Measurements from ENCODE around the gene ADTRP.
A peak's percentile ranks its signal among the peaks of the same experiment; 100 is the strongest.

Gene ADTRP

DNA sequence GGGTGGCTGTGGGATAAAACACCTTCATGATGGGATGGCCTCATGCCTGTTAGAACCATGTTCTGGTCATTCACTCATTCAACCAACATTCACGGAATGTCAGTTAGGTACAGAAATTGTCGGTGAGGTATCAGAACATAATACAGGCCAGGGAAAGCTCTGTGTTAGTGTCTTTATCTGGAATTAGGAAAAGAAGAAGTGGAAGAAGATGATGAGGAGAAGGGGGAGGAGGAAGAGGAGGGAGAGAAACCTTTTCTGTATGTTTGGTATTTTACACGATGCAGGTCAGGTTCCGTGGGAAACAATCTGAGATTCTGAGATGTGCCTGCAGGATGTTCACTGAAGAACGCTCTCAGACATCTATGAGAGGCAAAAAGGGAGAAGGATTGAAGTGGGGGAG lies 5.6 kb downstream of the ADTRP start:
- DNase-seq (ENCODE audit: low read depth) = no peak

DNA sequence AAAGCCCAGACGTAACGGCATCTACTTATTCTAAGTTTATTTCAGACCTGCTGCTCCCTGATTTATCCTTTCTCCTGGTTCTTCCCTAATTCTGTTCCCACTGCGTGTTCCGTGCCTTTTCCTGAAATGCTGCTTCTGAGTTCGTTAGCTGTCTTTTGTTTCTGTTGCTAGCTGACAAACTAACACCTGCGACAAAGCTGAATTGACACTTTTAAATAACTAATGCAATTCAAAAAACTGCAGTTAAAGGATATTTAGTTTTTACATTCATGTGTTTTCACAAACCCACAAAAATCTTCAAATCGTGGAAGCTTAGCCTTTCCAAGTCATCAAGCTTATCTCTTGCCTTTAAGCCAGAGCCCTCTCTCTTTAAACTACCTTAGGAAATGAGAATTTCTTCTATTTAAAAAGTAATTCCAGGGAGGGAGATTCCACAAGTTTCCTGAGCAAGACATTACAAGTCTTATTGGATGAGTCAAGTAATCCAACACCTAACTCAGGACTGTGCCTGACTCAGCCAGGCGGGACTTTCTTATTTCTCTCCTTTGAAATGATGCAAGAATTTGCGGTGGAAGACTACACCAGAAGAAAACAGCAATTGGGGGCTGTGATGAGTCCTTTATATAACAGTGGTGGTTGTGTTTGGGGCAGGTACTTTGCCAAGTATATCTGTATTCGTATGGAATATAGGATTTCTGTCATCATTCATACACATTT lies 6.3 kb downstream of the ADTRP start:
- peak; percentile 85 for DNase-seq (ENCODE audit: low read depth)

DNA sequence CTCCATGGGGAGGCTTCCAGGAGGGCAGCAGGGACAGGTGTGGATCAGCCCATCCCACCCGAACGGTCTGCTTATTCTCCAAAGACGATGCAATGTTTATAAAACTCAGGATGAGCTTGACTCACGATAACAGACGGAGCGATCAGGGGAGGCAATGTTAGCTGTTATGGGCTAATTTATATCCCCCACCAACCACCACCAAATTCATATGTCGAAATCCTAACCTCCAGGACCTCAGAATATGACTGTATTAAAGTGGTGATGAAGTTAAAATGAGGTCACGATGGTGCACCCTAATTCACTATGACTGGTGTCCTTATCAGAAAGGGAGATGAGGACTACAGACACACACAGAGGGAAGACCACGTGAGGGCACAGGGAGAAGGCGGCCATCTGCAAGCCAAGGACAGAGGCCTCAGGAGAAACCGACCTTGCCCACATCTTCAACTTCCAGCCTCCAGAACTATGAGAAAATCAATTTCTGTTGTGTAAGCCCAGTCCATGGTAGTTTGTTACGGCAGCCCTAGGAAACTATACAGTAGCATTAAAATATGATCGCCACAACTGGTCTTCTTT lies 7.0 kb downstream of the ADTRP start:
- DNase-seq (ENCODE audit: low read depth) = no peak

DNA sequence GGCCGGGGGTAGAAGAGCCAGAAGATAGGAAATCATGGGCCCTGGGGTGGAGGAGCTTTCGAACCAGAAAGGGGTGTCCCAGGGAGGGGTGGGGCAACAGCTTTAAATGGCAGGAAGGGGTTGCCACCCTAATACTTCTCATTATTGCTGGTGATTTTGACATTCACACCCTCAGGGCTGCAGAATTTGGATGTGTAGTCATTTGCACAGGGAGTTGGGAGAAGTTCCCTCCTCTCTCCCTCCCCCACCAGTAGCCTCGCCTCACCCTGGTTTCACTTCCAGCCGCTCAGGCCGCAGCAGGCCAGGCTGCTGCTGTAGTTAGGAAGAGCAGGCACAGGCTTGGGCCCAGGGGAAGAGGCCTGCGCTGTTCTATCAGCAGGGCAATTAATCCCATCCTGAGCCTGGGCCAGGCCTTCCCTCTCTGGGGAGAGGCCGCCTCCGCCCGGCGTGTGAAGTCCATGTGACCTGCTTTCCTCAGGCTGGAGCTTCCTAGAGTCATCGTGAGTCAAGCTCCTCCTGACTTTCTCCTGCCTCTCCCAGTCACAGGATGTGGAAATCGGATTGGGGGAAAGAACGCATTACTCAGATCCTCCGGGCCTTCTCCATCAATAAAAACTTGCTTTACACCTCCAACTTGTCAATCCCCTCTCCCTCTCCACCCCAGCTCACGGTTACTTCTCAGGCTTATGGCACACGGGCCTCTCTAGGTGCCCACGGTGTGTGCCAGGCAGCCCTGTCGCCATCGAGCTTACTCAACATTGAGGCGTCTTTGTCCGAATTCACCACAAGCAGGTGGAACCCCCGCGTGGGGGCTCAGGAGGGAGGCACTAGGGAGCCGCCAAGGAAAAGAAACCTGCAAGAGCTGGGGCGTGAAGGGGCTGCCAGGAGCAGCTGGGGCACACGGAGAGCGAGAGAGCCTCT lies 7.8 kb downstream of the ADTRP start:
- DNase-seq (ENCODE audit: low read depth) = peak; percentile 98

DNA sequence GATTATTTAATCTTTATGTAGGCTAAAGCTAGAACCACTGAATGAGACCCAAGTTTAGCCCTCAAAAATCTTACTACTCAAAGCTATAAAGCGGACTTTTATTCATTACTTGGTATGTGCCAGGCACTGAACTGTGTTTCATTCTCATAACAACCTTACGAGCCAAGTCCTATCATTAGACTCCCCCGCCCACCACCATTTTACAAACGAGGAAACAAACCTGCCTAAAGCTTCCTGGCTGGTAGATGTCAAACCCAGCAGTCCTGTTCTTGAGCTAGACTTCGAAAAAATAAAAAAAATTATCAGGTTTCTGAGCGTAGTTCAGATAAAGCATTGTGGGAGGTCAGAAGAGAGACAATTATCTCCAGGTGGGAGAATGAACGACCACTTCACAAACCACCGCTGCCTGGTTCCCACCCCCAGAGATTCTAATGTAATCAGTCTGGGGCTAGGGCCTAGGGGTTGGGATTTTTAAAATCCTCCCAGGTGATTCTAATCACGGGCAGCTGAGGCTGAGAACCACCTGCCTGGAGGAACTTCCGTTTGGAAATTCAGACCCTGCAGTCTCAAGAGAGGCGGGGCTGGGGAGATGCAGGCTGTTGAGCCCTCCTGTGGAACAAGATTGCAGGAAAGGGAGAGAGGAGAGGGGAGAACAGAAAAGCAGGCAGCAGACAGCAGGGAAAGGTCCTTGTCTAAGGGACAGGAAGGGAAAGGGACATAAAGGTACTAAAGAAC lies 8.6 kb downstream of the ADTRP start:
- DNase-seq (ENCODE audit: low read depth) = no peak

DNA sequence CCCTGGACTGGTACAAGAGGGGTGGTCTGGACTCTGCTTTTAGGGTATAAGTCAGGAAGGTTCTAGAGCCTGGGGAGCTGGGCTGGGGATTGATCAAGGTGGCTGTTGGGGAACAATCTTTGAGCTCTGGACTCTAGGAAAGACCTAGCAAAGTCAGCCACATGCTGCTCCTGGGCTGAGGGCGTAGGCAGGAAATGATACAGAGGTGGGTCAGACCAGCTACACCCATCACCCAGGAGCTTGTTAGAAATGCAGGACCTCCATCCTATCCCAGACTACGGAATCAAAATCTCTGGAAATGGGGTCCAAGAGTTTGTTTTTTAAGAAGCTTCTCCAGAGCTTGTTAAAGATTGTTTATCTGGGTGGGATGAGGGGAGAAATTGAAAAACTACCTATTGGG lies 9.4 kb downstream of the ADTRP start:
- no peak for DNase-seq (ENCODE audit: low read depth)

DNA sequence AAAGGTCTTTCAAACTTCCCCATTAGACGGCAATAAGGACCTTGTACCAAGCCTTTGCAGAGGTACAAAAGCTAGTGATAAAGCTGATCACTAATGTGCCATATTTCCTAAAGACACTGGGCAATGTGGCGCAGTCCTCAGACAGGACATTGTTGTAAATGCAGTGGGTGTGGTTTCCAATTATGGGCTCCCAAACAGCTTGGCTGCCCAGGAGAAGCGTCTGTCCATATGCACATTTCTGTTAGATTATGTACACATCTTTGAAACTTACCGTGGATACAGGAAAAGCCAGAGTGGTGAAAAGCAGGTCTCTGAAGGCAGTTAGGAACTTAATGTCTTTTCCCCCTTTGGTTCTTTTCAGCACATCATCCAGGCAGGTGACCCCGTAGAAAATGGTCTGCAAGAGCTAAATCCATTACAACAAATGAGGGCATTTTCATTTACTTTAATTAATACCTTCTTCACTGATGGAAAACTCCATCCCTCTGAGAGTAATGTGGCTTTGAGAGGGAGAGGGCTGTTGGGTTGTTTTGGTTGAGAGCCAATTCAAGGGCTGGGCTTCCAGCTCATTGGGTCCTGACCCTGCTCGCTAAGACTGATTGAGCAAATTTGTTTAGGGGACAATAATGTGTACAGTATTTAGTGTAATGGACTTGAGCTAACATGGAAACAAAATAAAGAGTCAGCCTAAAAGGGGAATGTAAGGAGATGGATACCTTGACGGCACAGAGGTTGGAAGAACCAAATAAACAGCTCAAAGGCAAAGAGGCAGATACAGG lies 10.4 kb downstream of the ADTRP start:
- DNase-seq (ENCODE audit: low read depth) = no peak

DNA sequence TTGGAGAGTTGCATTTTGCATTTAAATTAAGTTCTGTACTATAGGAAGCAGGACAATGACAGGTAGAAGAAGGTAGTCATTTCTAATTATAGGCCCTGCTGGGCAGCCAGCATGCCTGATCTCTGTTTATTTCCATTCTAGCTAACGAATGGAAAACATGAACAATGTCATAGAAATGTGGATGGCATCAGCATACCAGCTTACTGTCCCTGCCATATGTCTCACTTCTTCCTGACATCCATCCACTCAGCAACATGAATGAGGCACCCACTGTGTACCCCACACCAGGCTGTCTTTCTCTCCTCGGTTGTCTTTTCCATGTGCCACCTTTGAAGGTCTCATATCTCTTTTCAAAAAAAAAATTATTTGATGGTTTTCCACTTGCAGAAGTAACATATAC lies 11.1 kb downstream of the ADTRP start:
- DNase-seq (ENCODE audit: low read depth) = no peak

DNA sequence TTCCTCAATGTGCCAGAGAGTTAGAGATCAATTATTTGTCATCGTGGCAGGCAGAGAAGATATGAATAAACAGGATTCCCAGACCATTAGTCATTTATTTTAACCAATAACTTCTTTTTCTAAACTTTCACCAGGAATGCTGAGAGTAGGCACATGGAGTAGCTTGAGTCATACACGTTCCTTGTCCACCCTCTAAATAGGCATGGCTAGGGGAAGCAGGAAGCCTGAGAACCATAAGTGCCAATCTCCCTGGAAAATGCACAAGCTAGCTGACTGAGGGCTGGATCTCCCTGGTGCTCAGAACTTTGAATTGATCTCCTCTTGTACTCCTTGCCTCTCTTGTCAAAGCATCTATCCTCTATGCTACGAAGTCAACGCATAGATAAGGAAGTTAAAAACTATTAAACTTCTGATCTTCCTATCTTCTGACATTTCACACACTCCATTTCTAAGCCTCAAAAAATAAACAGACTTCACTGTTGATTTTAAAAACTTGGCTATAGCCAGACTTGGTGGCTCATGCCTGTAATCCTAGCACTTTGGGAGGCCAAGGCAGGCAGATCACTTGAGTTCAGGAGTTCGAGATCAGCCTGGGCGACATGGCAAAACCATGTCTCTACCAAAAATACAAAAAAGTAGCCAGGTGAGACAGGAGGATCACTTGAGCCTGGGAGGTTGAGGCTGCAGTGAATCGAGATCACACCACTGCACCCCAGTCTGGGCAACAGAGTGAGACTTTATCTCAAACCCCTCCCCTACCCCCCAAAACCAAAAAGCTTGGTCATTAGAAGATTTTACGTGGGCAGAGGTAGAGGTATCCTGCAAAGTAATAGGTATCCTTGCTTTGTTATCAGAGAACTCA lies 11.8 kb downstream of the ADTRP start:
- peak; percentile 92 for DNase-seq (ENCODE audit: low read depth)

DNA sequence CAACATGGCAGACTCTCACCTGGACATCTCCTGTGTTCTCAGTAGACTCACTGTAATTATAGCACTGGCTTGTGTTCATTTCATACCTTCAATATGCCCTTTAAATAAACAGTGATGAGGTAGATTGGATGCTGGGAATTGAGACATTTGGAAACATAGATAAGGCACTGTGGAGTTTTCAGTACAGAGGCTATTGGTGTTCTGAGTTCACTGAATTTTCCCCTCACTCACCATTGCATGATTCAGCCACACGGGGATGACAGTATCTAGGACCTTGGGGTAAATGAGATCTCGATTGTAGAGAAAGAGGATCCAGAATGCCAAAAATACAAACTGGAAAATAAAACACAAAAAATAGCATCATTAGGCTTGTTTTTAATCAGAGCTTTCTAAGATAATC lies 12.6 kb downstream of the ADTRP start:
- DNase-seq (ENCODE audit: low read depth) = no peak

DNA sequence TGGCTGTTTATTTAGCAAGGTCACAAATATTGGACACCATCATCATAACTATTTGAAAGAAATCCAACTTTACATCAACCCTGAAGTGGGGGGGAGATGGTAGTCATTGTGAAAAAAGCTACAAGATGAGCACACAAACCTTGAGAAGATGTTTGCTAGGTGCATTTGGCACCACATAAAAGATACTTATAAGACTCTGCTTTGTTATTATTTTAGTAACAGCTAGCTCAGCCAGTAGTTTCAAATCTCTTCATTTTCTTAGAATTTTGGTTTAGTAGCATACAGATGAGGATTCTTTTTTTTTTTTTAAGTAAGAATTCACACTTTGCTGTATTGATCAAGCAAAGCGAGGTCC lies 14.4 kb downstream of the ADTRP start:
- no peak for DNase-seq (ENCODE audit: low read depth)

DNA sequence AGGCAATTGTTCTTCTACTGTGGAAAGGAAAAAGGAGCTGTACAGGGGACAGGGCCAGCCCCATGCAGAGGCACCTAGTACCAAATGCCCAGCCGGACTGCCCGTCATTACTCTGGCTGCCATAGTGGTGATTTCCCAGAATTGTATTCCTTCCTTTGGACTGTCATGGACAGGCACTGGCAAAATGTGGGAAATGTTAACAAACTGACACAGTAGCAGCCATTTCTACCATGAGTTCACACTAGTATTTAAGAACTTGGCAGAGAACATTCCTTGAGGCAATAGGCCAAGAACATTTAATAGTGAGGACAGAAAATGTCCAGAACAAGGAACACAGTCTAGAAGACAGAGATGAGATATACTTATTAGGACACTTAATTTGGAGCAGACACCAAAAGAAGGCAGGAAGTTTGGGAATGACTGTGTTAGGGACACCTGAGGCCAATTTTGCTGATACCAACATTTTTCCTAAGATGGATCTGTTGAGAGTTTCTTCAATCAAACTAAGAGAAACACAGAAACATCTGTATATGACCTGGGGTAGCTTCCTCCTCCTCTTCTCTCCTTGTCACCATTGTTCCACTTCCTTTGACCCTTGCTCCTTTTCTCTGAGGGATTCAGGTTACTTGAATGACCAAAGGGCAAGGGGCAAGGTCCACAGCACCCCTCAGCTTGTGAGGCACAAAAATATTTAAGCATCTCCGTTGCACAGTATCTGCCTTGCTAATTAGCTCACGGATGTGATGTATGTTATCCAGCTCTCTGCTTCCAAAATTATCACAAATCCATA lies 14.9 kb downstream of the ADTRP start:
- DNase-seq (ENCODE audit: low read depth) = no peak

DNA sequence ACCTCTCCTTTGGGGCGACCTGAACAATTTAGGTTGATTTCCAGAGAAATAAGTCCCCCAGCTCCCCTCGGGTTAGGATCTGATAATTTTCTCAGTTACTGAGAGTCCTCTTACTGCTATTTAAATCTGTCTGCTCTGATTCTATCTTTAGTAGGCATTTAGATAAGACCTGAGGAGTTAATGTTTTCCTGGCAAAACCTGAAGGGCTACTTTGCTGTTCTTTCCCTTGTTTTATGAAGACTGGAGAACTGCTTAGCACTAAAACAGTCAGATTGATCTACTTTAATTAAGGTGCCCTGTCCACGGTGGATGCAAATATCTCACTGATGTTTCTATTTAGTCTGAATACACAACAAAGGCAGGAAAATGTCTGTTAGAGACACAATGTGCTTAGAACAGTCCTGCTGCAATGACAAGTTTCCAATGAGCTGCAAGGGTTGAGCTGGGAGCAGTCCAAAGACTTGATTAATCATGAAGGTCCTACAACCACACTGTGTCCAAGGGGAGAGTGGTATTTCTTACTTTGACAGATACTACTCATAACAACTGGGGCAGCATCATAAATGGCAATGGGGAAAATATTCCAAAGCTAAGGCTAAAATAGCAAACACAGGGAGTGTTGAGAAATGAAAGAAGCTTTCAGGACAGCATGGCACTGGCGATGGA lies 15.7 kb downstream of the ADTRP start:
- DNase-seq (ENCODE audit: low read depth) = no peak

DNA sequence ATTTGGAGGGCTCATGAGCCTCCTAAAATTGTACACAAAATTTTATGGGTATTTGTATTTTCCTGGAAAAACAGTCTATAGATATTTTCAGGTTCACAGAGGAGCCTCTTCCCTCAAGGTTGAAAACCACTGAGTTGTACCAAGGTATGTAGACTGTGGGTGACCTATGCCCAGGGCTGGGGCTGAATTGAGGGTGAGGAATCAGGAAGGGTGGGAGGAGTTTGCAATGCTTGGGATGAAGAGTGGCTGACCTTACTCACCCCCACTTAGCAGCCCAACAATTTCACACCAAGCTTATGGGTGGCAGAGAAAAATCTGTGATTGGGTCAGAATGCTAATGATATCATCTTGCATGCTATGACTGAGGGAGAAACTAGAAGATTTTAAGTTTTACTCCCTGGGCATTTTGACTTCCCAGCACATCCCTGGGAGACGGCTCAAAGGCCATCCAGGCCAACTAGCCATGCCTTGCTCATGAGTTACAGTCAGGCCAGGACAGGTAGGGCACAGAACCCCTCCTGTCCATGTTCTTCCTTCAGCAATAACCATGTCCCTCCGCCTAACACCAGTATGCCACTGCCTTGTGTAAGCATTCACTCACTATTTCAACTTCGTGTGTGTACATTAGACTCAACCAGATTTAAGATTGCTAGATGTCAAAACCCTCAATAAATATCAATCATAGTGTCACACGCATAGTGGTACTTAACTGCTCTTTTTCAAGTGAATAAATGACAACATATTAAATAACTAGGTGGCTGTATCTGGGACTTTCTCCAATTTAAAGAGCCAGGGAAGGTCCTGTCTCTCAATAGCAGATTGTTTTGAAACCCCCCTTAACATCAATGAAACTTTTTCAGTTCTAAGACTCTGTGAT lies 16.6 kb downstream of the ADTRP start:
- DNase-seq (ENCODE audit: low read depth) = no peak

DNA sequence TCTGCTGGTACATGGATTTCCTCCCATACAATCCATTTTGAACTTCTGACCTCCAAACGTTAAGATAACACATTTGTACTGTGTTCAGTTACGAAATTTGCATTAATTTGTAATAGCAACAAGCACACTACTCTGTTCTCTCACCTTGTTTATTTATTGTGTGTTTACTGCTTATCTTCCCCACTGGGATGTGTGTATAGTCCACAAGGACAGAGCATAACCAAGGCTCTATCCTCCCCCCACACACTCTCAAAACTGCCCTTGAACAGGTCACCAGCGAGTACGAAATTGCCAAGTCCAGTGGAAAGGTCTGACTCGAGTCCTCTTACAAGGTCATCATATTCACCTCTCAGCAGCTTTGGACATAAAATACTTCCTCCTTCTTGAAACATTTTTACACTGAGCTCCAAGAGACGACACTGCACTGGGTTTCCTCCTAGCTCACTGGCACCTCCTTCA lies 18.6 kb downstream of the ADTRP start:
- DNase-seq (ENCODE audit: low read depth) = no peak

DNA sequence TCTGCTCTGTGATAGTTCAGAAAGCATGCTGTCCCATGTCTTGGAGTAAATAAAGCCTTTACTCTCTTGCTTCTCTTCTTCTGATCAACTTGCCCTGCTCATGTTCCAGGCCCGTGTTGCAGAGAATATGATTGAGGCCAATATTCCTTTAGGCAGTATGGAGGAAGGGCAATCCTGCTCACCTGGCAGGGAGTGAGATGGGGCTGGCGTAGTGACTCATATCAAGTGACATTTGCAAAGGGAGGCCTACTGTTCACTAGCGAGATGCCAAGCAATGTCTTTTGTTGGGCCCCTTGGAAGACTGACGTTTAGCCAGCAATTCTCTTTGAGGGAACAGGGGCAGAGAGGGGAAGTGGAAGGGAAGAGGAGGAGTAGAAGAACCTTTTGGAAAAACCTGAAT lies 19.7 kb downstream of the ADTRP start:
- no peak for DNase-seq (ENCODE audit: low read depth)

DNA sequence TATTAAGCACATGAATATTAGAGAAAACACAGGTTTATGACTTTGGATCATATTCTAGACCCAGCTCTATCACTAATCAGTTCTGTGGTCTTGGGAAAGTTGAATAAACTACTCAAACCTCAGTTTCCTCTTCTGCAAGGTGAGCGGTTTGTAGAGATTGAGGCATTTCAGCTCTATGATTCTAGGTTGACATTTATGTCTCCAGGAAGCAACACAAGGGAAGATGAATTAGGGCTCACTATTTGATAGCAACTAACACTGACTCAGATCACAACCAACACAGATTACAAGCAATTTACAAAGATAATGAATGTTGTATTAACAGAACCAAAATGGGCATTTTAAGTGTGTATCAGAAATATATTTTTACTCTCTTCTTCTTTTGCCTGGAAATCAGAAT lies 21.9 kb downstream of the ADTRP start:
- no peak for DNase-seq (ENCODE audit: low read depth)

DNA sequence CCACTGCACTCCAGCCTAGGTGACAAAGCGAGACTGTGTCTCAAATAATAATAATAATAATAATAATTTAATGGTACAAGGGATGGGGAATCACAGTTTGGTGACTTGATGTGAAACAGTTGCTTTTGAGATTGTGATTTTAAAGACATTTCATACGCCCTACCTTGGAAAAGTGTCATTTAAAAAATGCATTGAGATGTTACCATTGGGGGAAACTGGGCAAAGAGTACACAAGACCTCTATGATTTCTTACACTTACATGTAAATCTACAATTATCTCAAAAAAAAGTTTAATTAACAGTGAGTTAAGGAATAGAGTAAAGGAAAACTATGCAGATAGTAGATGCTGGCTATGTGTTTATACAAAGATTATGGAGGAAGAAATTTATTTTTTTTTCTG lies 22.3 kb downstream of the ADTRP start:
- DNase-seq (ENCODE audit: low read depth) = no peak
